Activated naive CD8-positive, alpha-beta T cell treated with anti-CD3 and anti-CD28 coated beads, Interleukin-2, amount 50 U/mL, for 24 hours (primary cell): ENCODE data around the gene SAFB.
"Not testable (repeated sequence)": the region's sequence is repeated elsewhere in the genome, so short reads cannot be mapped to it uniquely, and the experiment has no call there.

ENCODE experiments used
- ATAC-seq: fragments of 150-1000 bp; cut with Tn5 transposase; one replicate; pipeline ENCODE4 v1.10.0; 2021
- DNase-seq: peaks from one replicate; pipeline ENCODE4 v3.0.0; 2021
- H3K27ac Mint-ChIP-seq: one replicate; pipeline ENCODE4 v1.8.0; 2021; ENCODE audit warnings: mild to moderate bottlenecking, mixed read lengths
- H3K27me3 Mint-ChIP-seq: one replicate; pipeline ENCODE4 v1.8.0; 2021; ENCODE audit warnings: mixed read lengths
- H3K36me3 Mint-ChIP-seq: one replicate; pipeline ENCODE4 v1.8.0; 2021; ENCODE audit warnings: low read depth, mixed read lengths
- H3K4me1 Mint-ChIP-seq: one replicate; pipeline ENCODE4 v1.8.0; 2021; ENCODE audit warnings: mixed read lengths
- H3K4me3 Mint-ChIP-seq: one replicate; pipeline ENCODE4 v1.8.0; 2021; ENCODE audit warnings: mild to moderate bottlenecking, moderate library complexity, mixed read lengths
- H3K9me3 Mint-ChIP-seq: one replicate; pipeline ENCODE4 v1.8.0; 2021; ENCODE audit warnings: mixed read lengths

SAFB gene

GRCh38 chr19:5590151-5590864 is 32.6 kb upstream of the SAFB start:
- DNase-seq = no peak
- Mint-ChIP-seq H3K4me1 (peaks cover 19% of the 10 kb centered on the region), H3K27ac (no peak overlapping the region), H3K9me3 (no peaks in the 10 kb centered on the region), H3K36me3 (peaks cover 54% of the 10 kb centered on the region), H3K4me3 (no peak overlapping the region), H3K27me3 (no peaks in the 10 kb centered on the region)
- no peak for ATAC-seq

DNA sequence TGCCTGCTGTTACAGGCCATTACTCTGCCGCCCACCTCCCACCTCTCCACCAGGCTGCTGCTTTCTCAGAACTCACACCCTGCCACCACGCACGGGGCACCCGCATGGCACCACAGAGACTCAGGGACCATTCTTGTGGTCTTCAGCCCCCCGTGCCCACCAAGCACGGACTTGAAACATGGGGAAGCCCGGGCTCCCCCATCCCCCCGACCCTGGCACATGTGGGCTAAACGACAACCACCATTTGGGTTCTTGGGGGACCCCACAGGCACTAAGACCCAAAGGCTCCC is 32.1 kb upstream of the SAFB start:
- ATAC-seq = no peak
- DNase-seq = no peak
- no peak overlapping the region for H3K4me3 Mint-ChIP-seq
- no peak overlapping the region for H3K27ac Mint-ChIP-seq
- no peaks in the 10 kb centered on the region for H3K27me3 Mint-ChIP-seq
- H3K36me3 Mint-ChIP-seq = peaks cover 59% of the 10 kb centered on the region
- no peaks in the 10 kb centered on the region for H3K9me3 Mint-ChIP-seq
- peaks cover 15% of the 10 kb centered on the region for H3K4me1 Mint-ChIP-seq

DNA sequence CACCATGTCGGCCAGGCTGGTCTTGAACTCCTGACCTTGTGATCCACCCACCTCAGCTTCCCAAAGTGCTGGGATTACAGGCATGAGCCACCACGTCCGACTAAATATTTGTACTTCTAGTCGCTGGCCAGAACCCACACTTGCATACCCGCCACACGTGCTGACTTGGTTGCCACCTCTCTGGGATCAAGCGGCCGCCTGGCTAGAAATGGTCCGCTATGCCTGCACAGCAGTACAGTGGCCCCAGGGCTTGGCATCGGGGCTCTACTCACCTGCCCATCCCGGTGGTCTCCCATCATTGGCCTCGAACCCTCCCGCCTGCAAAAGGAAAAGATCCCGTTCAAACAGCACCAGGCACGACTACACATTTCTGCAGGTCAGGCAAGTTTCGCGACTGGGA is 31.4 kb upstream of the SAFB start:
- Mint-ChIP-seq H3K9me3 (no peaks in the 10 kb centered on the region), H3K4me3 (no peak overlapping the region), H3K27ac (no peak overlapping the region), H3K36me3 (peaks cover 60% of the 10 kb centered on the region), H3K4me1 (peaks cover 8% of the 10 kb centered on the region), H3K27me3 (no peaks in the 10 kb centered on the region)
- no peak for DNase-seq
- no peak for ATAC-seq

DNA sequence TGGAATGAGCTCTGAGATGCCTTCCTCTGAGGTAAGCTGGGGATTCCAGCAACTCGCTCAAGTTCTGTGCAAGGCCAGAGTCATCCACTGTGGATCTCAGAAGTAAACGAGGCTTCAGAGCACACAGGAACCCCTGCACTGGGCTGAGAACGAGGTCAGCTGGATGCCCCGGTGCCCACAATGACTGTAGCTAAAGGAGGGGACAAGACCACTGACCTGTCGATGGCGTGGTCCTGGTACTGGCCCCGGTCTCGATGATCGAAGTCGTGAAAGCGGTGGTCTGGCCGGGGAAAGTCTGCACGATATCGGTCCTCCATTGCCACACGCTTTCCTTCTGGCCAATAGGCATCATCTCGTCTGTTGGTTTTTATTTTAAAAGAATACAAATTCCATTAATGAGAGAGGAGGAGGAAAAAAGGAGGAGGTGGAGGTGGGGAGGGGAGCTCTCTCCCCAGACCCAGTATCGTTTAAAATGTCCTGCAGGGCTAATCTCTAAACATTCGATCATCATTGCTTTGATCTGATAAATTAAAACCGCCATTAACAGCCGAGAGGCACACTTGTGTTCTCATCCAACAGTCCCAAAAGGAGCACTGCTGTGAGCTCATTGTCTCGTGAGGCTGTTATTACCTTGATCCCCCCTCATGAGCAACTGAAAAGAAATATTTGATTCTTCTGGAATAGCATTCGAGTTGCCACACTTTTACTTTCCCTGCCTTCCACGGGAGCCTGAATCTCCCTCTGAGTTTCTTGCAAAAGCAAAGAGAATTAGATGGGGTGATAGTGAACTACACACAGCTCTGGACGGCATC is 30.1 kb upstream of the SAFB start:
- H3K27me3 Mint-ChIP-seq = no peaks in the 10 kb centered on the region
- H3K4me3 Mint-ChIP-seq = no peak overlapping the region
- H3K27ac Mint-ChIP-seq = no peak overlapping the region
- no peak for ATAC-seq
- peaks cover 1% of the 10 kb centered on the region for H3K4me1 Mint-ChIP-seq
- H3K9me3 Mint-ChIP-seq = no peaks in the 10 kb centered on the region
- H3K36me3 Mint-ChIP-seq = peaks cover 63% of the 10 kb centered on the region
- DNase-seq = no peak

DNA sequence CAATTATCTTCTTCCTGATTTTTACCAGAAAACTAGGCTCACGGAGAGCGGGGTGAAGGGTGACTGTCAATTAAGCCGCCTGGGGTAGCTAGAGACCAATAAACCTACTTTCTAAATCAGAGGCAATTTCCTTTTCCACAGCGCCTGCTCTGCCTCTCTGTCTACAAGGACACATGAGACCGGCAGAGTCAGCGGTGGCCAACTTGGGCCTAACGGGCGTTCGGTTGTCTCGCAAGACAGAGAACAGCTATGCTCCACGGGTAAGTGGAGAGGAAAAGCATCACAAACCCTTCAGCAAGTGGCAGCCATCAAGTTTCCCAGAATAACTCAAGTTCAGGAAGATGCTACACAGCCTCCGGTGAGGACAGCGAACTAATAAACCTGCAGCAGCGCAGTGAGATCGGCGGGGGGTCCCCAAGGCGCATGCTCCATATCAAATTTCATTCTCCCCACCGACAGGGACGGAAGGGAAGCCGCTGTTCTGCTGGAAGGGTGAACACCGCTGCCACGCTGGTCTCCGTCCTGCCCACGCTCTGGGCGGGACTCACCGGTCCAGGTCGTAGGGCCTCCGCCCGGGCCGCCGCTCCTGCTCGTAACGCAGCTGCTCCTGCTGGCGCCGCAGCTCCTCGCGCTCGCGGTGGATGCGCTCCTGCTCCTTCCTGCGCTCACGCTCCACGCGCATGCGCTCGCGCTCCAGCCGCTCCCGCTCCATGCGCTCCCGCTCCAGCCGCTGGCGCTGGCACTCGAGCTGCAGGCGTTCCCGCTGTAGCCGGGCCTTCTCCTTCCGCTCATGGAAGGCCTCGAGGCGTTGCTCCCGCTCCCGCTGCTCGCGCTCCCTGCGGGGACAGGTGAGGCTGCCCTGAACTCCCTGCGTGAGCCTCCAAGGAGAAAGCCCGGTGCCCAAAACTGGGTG is 29.3 kb upstream of the SAFB start:
- H3K36me3 Mint-ChIP-seq = peaks cover 57% of the 10 kb centered on the region
- no peak overlapping the region for H3K4me3 Mint-ChIP-seq
- H3K27me3 Mint-ChIP-seq = no peaks in the 10 kb centered on the region
- H3K9me3 Mint-ChIP-seq = no peaks in the 10 kb centered on the region
- ATAC-seq (no peak), DNase-seq (no peak)
- no peak overlapping the region for H3K27ac Mint-ChIP-seq
- no peaks in the 10 kb centered on the region for H3K4me1 Mint-ChIP-seq

DNA sequence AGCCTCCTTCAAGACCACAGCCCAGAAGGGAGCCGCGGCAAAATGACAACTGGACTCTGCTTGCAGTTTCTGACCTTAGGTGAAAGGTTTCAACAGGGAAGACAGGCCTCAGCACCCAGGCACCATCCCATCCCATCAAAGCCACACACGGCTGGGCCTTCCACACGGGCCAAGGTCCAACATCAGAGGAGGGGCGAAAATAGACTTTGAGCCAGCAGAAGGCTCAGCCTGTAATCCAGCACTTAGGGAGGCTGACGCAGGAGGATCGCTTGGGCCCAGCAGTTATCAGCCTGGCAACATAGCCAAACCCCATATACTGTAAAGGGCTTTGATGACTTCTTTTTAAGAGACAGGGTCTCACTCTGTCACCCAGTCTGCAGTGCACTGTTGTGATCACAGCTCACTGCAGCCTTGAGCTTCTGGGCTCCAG is 28.3 kb upstream of the SAFB start:
- no peak for DNase-seq
- H3K27ac Mint-ChIP-seq = no peak overlapping the region

GRCh38 chr19:5595129-5595528 is 27.8 kb upstream of the SAFB start:
- no peak overlapping the region for H3K27ac Mint-ChIP-seq
- no peaks in the 10 kb centered on the region for H3K27me3 Mint-ChIP-seq
- no peaks in the 10 kb centered on the region for H3K9me3 Mint-ChIP-seq
- no peak for ATAC-seq
- no peak for DNase-seq
- peaks cover 64% of the 10 kb centered on the region for H3K36me3 Mint-ChIP-seq
- no peaks in the 10 kb centered on the region for H3K4me1 Mint-ChIP-seq
- no peak overlapping the region for H3K4me3 Mint-ChIP-seq

More for the DNA sequence above, 28.3 kb upstream of the SAFB start:
- H3K36me3 Mint-ChIP-seq = peaks cover 61% of the 10 kb centered on the region
- H3K27me3 Mint-ChIP-seq = no peaks in the 10 kb centered on the region
- no peaks in the 10 kb centered on the region for H3K4me1 Mint-ChIP-seq
- no peaks in the 10 kb centered on the region for H3K9me3 Mint-ChIP-seq
- H3K4me3 Mint-ChIP-seq = no peak overlapping the region
- ATAC-seq = no peak

DNA sequence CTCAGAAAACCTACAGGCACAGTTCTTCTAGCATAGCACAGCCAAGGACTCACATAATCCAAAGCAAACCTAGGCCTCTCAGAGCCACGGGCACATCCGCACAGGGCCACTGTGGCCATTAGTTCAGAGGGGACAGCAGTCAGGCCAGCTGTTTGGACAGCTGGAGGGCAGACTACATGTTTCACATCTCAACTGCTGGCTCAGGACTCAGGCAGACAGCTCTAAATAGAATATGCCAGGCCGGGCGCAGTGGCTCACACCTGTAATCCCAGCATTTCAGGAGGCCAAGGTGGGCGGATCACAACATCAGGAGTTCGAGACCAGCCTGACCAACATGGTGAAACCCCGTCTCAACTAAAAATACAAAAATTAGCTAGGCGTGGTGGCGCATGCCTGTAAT is 27.1 kb upstream of the SAFB start:
- H3K4me1 Mint-ChIP-seq = no peaks in the 10 kb centered on the region
- H3K4me3 Mint-ChIP-seq = no peak overlapping the region
- no peak for DNase-seq
- no peak overlapping the region for H3K27ac Mint-ChIP-seq
- ATAC-seq = no peak
- peaks cover 63% of the 10 kb centered on the region for H3K36me3 Mint-ChIP-seq
- no peaks in the 10 kb centered on the region for H3K9me3 Mint-ChIP-seq
- no peaks in the 10 kb centered on the region for H3K27me3 Mint-ChIP-seq

DNA sequence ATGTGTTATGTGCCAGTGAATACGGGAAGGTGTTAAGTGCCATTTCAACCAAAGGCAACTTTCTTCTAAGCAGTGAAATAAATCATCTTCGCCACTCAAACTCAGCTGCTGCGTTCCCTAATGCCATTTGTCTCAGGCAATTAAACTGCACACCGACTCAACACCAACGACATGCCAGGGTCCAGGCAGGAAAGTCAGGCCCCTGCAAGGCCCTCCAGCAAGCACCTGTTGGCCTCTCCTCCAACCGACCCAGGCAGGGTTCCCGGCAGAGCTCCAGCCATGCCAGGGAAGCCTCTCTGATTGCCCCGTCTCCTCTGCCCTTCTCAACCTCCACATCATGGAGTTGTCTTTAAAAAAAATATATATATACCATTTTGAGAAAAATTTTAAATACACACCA is 22.1 kb upstream of the SAFB start:
- H3K4me3 Mint-ChIP-seq = no peak overlapping the region
- no peaks in the 10 kb centered on the region for H3K27me3 Mint-ChIP-seq
- H3K27ac Mint-ChIP-seq = no peak overlapping the region
- ATAC-seq = no peak
- H3K9me3 Mint-ChIP-seq = no peaks in the 10 kb centered on the region
- H3K36me3 Mint-ChIP-seq = peaks cover 65% of the 10 kb centered on the region
- no peak for DNase-seq
- H3K4me1 Mint-ChIP-seq = no peaks in the 10 kb centered on the region

- no peak overlapping the region for H3K27ac Mint-ChIP-seq
- peaks cover 72% of the 10 kb centered on the region for H3K36me3 Mint-ChIP-seq
- no peak for ATAC-seq
- H3K27me3 Mint-ChIP-seq = no peaks in the 10 kb centered on the region
- H3K4me1 Mint-ChIP-seq = peaks cover 5% of the 10 kb centered on the region
- no peak for DNase-seq
- no peak overlapping the region for H3K4me3 Mint-ChIP-seq
- H3K9me3 Mint-ChIP-seq = no peaks in the 10 kb centered on the region
These were observed 19.3 kb upstream of the SAFB start for GRCh38 chr19:5603626-5604025.

DNA sequence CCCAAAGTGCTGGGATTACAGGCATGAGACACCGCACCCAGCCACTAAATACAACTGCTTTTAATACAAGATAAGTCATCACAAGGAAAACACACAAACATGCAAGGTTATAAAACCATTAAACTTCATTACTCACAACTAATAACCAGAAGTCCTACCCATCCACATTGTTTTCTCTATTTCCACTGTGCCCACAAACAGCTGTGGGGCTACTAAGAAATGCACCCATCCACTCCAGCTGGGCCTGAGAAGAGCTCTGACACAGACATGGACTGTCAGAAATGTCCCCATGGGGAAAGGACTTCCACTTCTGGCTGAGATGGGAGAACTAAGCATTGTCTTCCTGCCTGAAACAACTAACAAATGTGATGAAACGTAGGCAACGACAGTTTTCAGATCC is 17.5 kb upstream of the SAFB start:
- peaks cover 5% of the 10 kb centered on the region for H3K4me1 Mint-ChIP-seq
- no peak for ATAC-seq
- H3K9me3 Mint-ChIP-seq = no peaks in the 10 kb centered on the region
- H3K27me3 Mint-ChIP-seq = no peaks in the 10 kb centered on the region
- peaks cover 62% of the 10 kb centered on the region for H3K36me3 Mint-ChIP-seq
- DNase-seq = no peak
- peak overlapping the region; percentile 8 for H3K27ac Mint-ChIP-seq
- H3K4me3 Mint-ChIP-seq = no peak overlapping the region

DNA sequence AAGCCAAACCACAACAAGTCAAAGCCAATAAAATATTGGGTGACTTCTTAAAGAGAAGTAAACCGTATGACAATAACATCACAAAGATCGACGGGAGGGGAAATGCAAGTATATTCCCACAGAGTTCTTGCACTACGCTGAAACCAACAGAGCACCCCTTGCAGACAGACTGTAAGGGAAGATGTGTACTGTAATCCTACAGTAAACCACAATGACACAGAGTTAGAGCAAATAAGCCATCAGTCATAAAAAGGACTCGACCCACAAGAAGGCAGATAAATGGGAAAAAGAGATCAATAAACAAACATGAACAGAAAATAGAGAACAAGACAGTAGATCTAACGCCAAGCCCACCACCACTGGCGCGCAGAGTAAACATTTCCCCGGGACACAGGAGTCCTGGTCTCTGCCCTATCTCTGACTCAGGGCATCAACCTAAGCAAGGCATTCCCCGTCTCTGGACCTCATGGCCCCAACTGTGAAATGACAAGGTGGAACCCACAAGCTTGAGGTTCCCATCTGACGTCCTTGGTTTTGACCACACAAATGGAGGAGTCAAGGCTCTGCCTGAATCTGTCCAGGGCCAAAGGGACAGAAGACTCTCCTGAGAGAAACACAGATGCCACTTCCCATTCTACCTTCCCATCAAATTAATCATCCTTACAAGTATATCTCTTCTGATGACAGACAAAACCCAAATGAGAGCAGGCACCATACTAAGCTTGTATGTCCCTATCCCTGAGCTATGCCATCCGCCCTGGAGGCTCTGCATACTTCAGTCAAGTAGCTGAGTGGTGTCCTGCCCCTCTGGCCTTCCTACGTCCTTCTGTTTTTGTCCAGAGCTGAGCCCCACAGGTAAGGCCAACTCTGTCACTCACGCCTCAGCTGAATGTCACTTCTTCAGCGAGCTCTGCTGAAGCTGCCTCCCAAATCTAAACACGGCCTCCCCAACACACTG is 15.3 kb upstream of the SAFB start:
- no peaks in the 10 kb centered on the region for H3K27me3 Mint-ChIP-seq
- no peaks in the 10 kb centered on the region for H3K9me3 Mint-ChIP-seq
- peak overlapping the region; percentile 54 for H3K27ac Mint-ChIP-seq
- no peak for ATAC-seq
- peaks cover 62% of the 10 kb centered on the region for H3K36me3 Mint-ChIP-seq
- H3K4me1 Mint-ChIP-seq = peaks cover 5% of the 10 kb centered on the region
- DNase-seq = no peak
- H3K4me3 Mint-ChIP-seq = no peak overlapping the region

- Mint-ChIP-seq H3K4me3 (no peak overlapping the region), H3K27me3 (no peaks in the 10 kb centered on the region), H3K27ac (no peak overlapping the region), H3K36me3 (peaks cover 67% of the 10 kb centered on the region), H3K4me1 (peaks cover 5% of the 10 kb centered on the region), H3K9me3 (no peaks in the 10 kb centered on the region)
- DNase-seq (no peak), ATAC-seq (no peak)
These were observed 14.6 kb upstream of the SAFB start for GRCh38 chr19:5608291-5608690.

DNA sequence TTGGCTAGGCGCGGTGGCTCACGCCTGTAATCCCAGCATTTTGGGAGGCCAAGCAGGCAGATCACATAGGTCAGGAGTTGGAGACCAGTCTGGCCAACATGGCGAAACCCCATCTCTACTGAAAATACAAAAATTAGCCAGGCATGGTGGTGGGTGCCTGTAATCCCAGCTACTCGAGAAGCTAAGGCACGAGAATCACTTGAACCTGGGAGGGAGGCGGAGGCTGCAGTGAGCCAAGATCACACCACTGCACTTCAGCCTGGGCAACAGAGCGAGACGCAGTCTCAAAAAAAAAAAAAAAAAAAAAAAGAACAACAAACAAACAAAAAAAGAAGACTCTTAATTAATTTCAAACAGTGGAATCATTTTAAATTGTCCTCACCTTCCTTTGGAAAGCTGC is 14.1 kb upstream of the SAFB start:
- not testable (repeated sequence) for DNase-seq, H3K9me3 Mint-ChIP-seq, H3K27ac Mint-ChIP-seq, ATAC-seq, H3K4me3 Mint-ChIP-seq, H3K27me3 Mint-ChIP-seq, H3K4me1 Mint-ChIP-seq
- peaks cover 67% of the 10 kb centered on the region for H3K36me3 Mint-ChIP-seq
